RWPE1 (cell line): ENCODE measurements around the gene SCAMP4.

Experiments
- CTCF ChIA-PET: fragments of 350-600 bp; sonication (Branson Sonifier 250); formaldehyde crosslinking; extraction: SDS; loops from one replicate; lab custom pipeline; 2021; lab: Yijun Ruan, JAX
- POLR2A ChIA-PET: fragments of 400-600 bp; formaldehyde crosslinking; extraction: SDS; loops from one replicate; lab custom pipeline; 2020; ENCODE audit warnings: antibody characterized with exemption; ENCODE audit not compliant: low non-redundant PET; lab: Yijun Ruan, JAX
- DNase-seq: peaks from one replicate; pipeline ENCODE4 v3.0.0; 2012; ENCODE audit warnings: low spot score
- H3K27ac ChIP-seq: fragments of 450-650 bp; 2 replicates; pipeline ENCODE4 v1.5.1; 2017
- TF ChIP-seq, protein P1 (sequence below): fragments of 450-650 bp; conservative IDR thresholded peaks from 2 replicates; pipeline ENCODE4 v1.5.1; 2017; ENCODE audit warnings: low read depth, mild to moderate bottlenecking

Gene SCAMP4

DNA sequence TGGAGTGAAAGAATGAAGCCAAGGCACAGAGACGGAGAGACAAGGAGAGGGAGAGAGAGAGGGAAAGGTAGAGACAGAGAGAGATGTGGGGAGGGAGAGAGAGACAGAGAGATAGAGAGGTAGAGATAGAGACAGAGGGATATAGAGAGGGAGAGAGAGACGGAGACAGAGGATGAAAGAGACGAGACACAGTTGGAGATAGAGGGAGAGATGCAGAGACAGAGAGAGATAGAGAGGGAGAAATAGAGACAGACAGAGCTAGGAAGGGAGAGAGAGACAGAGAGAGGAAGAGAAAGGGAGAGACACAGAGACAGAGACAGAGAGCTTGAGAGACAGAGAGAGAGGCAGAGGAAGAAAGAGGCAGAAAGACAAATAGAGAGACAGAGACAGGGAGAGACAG lies 31.2 kb downstream of the SCAMP4 start:
- no peak for DNase-seq
- no peak overlapping the region for H3K27ac ChIP-seq
- ChIA-PET POLR2A (no interaction called here), CTCF (no interaction called here)
- TF ChIP-seq, protein P1, sequence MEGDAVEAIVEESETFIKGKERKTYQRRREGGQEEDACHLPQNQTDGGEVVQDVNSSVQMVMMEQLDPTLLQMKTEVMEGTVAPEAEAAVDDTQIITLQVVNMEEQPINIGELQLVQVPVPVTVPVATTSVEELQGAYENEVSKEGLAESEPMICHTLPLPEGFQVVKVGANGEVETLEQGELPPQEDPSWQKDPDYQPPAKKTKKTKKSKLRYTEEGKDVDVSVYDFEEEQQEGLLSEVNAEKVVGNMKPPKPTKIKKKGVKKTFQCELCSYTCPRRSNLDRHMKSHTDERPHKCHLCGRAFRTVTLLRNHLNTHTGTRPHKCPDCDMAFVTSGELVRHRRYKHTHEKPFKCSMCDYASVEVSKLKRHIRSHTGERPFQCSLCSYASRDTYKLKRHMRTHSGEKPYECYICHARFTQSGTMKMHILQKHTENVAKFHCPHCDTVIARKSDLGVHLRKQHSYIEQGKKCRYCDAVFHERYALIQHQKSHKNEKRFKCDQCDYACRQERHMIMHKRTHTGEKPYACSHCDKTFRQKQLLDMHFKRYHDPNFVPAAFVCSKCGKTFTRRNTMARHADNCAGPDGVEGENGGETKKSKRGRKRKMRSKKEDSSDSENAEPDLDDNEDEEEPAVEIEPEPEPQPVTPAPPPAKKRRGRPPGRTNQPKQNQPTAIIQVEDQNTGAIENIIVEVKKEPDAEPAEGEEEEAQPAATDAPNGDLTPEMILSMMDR: no peak

DNA sequence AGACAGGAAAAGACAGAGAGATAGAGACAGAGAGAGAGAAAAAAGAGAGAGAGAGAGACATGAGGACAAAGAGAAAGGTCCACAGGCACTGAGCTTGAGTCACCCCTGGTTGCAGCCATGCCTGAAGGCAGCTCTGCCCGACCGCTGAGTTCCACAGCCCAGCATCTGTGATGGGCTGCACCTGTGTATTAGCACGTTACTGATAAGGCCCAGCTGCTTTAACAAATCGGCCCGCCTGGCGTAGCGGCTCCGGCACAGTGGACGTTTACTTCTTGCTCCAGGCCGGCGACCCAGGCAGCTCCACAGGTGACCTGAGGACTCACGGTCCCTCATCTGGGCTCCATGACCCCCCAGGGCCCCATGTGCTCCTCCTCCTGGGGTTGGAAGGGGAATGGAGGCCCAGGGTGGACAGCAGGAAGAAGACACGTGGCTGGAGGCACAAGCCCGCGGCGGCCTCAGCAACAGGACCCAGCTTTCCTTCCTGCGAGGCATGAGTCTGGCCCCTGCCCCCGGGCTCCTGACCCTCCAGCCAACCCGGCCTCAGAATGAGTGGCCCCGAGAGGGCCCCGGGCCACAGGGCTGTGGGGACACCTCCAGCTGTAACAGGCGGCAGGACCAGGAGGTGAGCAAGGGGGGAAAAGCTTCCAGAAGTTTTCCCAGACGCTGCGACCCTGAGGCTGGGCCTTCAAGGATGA lies 31.9 kb downstream of the SCAMP4 start:
- ChIA-PET CTCF (no interaction called here), POLR2A (no interaction called here)
- TF ChIP-seq, protein P1: no peak
- peak overlapping the region; percentile 99; the same call in 1 of the 2 replicates for H3K27ac ChIP-seq
- DNase-seq: no peak

DNA sequence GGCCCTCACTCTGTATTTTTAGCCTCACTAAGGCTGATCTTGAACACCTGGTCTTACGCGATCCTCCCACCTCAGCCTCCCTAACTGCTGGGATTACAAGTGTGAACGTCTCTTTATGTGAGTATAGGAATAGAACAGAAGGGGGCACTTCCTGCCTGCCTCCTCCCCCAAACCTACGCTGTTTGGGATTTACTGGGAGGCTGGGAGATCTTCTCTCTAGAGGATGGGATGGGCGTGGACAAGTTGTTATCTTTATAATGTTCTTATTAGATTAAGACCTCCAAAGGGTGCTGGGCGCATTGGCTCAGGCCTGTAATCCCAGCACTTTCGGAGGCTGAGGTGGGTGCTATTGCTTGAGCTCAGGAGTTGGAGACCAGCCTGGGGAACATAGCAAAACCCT lies 32.9 kb downstream of the SCAMP4 start:
- H3K27ac ChIP-seq: peak overlapping the region; percentile 99
- no peak for DNase-seq
- ChIA-PET POLR2A (no interaction called here), CTCF (interaction anchor here (0.7 kb wide), 1 partner anchor 10 kb away, joined by 3 read pairs; no protein-coding TSS in a partner anchor)
- TF ChIP-seq, protein P1: no peak

DNA sequence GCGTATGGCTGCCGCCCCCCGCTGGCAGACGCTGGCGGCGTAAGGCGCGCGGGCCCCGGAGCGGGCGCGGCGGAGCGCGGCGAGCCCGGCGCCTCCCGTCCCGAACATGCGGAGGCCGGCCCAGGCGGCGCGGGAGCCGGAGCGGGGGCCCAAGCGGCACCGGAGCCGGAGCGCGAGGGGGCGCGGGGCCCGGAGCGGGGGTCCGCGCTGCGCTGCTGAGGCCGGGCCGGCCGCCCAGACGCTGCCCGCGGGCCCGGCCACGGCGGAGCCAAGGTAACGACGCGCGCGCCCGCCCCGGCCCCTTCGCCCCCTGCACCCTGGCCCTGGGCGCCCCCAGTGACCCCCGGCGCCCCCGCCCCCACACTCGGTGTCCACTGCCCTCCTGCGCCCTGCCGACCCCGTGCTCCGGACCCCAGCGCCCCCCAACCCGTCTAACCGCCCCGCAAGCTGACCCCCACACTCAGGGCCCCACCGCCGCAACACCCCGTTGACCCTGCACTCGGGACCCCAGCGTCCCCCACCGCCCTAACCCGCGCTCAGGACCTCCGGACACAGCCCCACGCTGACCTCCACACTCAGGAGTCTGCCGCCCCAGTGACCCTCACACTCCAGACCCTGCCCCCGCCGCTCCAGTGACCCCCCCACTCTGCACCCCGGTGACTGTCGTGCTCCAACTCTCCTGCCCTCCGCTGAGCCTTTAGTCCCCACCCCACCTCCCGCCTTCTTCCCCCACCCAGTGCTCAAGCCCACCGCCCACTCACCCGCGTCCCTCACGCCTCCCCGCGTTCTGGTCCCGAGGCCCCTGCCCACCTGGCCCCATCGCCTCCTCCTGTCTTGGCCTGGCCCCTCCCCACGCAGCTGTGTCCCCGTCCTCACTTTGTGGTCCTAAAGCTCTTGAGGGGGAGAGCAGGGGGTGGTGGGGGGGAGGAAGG lies 36.2 kb downstream of the SCAMP4 start, which contains the start of gene CSNK1G2:
Gene CSNK1G2, plus strand, starts transcription at position 27 of the 932 bp plus-strand sequence. CDS start 28,601 bp downstream, outside the sequence.
- DNase-seq: no peak
- POLR2A ChIA-PET: interaction anchor here (0.6 kb wide), 1 partner anchor 110 kb away, joined by 7 read pairs; no protein-coding TSS in a partner anchor
- H3K27ac ChIP-seq: peak within 1 kb of the TSS; percentile 99
- TF ChIP-seq, protein P1: peak; percentile 48
- CTCF ChIA-PET: interaction anchor here (0.6 kb wide), 1 partner anchor 13 kb away, joined by 3 read pairs; no protein-coding TSS in a partner anchor

DNA sequence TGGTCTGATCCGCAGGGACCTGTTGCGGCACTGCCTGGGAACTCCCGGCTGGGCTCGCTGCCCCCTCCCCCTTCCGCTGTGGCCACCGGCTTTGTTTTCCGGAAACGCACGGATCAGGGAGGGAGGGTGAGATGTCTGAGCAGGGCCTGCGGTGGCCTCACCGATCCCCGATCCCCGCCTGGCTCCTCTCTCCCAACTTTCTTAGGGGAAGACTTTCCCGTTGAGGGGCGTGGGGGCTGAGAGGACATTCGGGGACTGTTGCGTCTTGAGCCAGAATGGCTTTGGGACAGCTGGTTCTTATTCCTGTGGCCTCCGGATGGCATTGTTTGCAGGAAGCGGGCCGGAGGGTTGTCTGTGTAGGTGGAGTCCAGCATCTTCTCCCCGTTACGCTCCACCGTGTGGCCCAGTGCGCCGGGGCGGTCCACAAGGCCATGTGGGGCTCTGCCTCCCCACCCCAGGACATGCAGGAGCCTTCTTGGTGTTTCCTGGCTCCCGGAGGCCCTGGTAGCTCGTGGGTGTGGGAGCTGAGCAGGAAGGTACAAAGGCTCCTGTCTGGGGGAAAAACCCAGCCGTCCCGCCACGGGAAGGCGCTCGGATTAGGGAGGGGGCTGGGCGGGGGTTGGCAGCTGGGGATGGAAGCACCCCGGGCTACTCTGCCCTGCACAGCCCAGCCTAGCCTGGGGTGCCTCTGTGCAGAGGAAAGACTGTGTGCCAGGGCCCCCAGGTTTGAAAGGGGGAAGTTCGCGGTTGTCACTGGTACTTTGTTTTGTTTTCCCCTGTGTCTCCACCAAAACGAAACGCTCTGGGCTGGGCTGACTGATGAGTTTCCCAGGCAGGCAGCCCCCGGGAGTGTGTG lies 37.1 kb downstream of the SCAMP4 start:
- ChIA-PET POLR2A (interaction anchor here (0.6 kb wide), 2 partner anchors 68 to 110 kb away, joined by 7 to 16 read pairs; no protein-coding TSS in a partner anchor), CTCF (interaction anchor here (0.6 kb wide), 2 partner anchors 14 to 456 kb away, joined by 3 read pairs; no protein-coding TSS in a partner anchor)
- peak overlapping the region; percentile 99 for H3K27ac ChIP-seq
- DNase-seq: peak; percentile 76
- TF ChIP-seq, protein P1: no peak
